MM.1S (cell line): ENCODE measurements around the gene PPP1R3C.

Source experiments
- EZH2 ChIP-seq: fragments of 300-600 bp; sonication (generic); optimal IDR thresholded peaks from 2 replicates; pipeline ENCODE3; 2017; ENCODE audit warnings: low read depth, mild to moderate bottlenecking, antibody characterized with exemption, low read length, mixed read lengths
- EZH2phosphoT487 ChIP-seq: fragments of 300-600 bp; sonication (generic); IDR thresholded peaks from 2 replicates; pipeline ENCODE4 v1.6.1; 2018; ENCODE audit warnings: antibody characterized with exemption, low read length

- TF ChIP-seq EZH2phosphoT487 (no peak), EZH2 (no peak)
Observed at GRCh38 chr10:91617072-91617609, 15.7 kb downstream of the PPP1R3C start.
